HG03460 (cell line): ENCODE results near the gene TM4SF4.

Experiments used
- ATAC-seq: cut with Tn5 transposase; IDR thresholded peaks from one replicate; pipeline ENCODE4 v1.9.1; 2021; ENCODE audit not compliant: unreplicated experiment

Gene TM4SF4

GRCh38 chr3:149542375-149543312 lies 68.1 kb downstream of the TM4SF4 start:
- ATAC-seq: no peak

- ATAC-seq: no peak
Observed at GRCh38 chr3:149545049-149545448, 70.6 kb downstream of the TM4SF4 start.

- no peak for ATAC-seq
Observed at GRCh38 chr3:149547413-149547812, 72.9 kb downstream of the TM4SF4 start.

GRCh38 chr3:149547954-149548668 lies 73.6 kb downstream of the TM4SF4 start:
- ATAC-seq: no peak

- ATAC-seq: no peak
Observed at GRCh38 chr3:149548669-149549065, 74.2 kb downstream of the TM4SF4 start.

GRCh38 chr3:149551500-149551899 lies 77.0 kb downstream of the TM4SF4 start:
- no peak for ATAC-seq

GRCh38 chr3:149552700-149553099 lies 78.2 kb downstream of the TM4SF4 start:
- ATAC-seq: no peak
